Measurements from ENCODE around the gene TBC1D24.

DNA sequence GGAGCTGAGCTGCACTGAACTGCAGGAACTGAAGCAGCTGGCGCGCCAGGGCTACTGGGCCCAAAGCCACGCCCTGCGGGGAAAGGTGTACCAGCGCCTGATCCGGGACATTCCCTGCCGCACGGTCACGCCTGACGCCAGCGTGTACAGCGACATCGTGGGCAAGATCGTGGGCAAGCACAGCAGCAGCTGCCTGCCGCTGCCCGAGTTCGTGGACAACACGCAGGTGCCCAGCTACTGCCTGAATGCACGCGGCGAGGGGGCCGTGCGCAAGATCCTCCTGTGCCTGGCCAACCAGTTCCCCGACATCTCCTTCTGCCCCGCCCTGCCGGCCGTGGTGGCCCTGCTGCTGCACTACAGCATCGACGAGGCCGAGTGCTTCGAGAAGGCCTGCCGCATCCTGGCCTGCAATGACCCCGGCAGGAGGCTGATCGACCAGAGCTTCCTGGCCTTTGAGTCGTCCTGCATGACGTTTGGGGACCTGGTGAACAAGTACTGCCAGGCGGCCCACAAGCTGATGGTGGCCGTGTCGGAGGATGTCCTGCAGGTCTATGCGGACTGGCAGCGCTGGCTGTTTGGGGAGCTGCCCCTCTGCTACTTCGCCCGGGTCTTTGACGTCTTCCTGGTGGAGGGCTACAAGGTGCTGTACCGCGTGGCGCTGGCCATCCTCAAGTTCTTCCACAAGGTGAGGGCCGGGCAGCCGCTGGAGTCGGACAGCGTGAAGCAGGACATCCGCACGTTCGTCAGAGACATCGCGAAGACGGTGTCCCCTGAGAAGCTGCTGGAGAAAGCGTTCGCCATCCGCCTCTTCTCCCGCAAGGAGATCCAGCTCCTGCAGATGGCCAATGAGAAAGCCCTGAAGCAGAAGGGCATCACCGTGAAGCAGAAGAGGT, 21.5 kb downstream of the TBC1D24 start:
- TF ChIP-seq, protein P1, sequence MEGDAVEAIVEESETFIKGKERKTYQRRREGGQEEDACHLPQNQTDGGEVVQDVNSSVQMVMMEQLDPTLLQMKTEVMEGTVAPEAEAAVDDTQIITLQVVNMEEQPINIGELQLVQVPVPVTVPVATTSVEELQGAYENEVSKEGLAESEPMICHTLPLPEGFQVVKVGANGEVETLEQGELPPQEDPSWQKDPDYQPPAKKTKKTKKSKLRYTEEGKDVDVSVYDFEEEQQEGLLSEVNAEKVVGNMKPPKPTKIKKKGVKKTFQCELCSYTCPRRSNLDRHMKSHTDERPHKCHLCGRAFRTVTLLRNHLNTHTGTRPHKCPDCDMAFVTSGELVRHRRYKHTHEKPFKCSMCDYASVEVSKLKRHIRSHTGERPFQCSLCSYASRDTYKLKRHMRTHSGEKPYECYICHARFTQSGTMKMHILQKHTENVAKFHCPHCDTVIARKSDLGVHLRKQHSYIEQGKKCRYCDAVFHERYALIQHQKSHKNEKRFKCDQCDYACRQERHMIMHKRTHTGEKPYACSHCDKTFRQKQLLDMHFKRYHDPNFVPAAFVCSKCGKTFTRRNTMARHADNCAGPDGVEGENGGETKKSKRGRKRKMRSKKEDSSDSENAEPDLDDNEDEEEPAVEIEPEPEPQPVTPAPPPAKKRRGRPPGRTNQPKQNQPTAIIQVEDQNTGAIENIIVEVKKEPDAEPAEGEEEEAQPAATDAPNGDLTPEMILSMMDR (IDR thresholded peaks at IDR 0.05) = no peak
- no peak for TF ChIP-seq POLR2A (IDR thresholded peaks at IDR 0.05)

Measured in sigmoid colon (tissue), 3 donors.